H9 (cell line): Measurements from ENCODE around the gene N4BP3. TPM values are rescaled to one million over a fixed set of nuclear protein-coding genes. Genes with fewer than 3 reads are reported as not detected.

Experiments used
- DNase-seq: peaks from one replicate; pipeline ENCODE4 v3.0.0-alpha.2; 2017
- H2AFZ ChIP-seq: one replicate; pipeline ENCODE4 v1.6.1; 2013; ENCODE audit warnings: mild to moderate bottlenecking, low read length, control low read depth, moderate library complexity
- H2AK5ac ChIP-seq: 2 replicates; pipeline ENCODE4 v1.6.1; 2013; ENCODE audit warnings: low read length, control low read depth, mixed read lengths; ENCODE audit not compliant: insufficient read length
- H2BK120ac ChIP-seq: one replicate; pipeline ENCODE4 v1.6.1; 2013; ENCODE audit warnings: low read depth, mild to moderate bottlenecking, low read length, control low read depth, inconsistent platforms; ENCODE audit not compliant: poor library complexity, severe bottlenecking
- H2BK12ac ChIP-seq: 2 replicates; pipeline ENCODE4 v1.6.1; 2013; ENCODE audit warnings: low read length, control low read depth, mixed read lengths, low read depth; ENCODE audit not compliant: insufficient read length
- H2BK15ac ChIP-seq: 2 replicates; pipeline ENCODE4 v1.6.1; 2013; ENCODE audit warnings: low read depth, low read length, control low read depth
- H2BK20ac ChIP-seq: one replicate; pipeline ENCODE4 v1.6.1; 2013; ENCODE audit warnings: low read depth, mild to moderate bottlenecking, low read length, control low read depth, inconsistent platforms; ENCODE audit not compliant: poor library complexity, severe bottlenecking
- H2BK5ac ChIP-seq: 2 replicates; pipeline ENCODE4 v1.6.1; 2013; ENCODE audit warnings: low read length, control low read depth, mixed read lengths; ENCODE audit not compliant: insufficient read length
- H3K14ac ChIP-seq: 2 replicates; pipeline ENCODE4 v1.6.1; 2013; ENCODE audit warnings: low read length, control low read depth; ENCODE audit not compliant: insufficient read depth
- H3K18ac ChIP-seq: 2 replicates; pipeline ENCODE4 v1.6.1; 2013; ENCODE audit warnings: low read depth, mild to moderate bottlenecking, mixed read lengths, low read length, control low read depth; ENCODE audit not compliant: insufficient read length
- H3K23ac ChIP-seq: 2 replicates; pipeline ENCODE4 v1.6.1; 2013; ENCODE audit warnings: low read length, control low read depth, mixed read lengths, low read depth; ENCODE audit not compliant: insufficient read length
- H3K23me2 ChIP-seq: 2 replicates; pipeline ENCODE4 v1.6.1; 2013; ENCODE audit warnings: low read depth, mild to moderate bottlenecking, mixed read lengths, low read length, control low read depth; ENCODE audit not compliant: insufficient read length, poor library complexity, severe bottlenecking
- H3K27ac ChIP-seq: 2 replicates; pipeline ENCODE4 v1.5.1; 2013; ENCODE audit warnings: low read length, control low read depth, mixed read lengths, low read depth; ENCODE audit not compliant: insufficient read length
- H3K27me3 ChIP-seq: 2 replicates; pipeline ENCODE4 v1.6.1; 2013; ENCODE audit warnings: low read length, control low read depth, inconsistent platforms; ENCODE audit not compliant: insufficient read depth
- H3K4ac ChIP-seq: 2 replicates; pipeline ENCODE4 v1.6.1; 2013; ENCODE audit warnings: low read depth, mild to moderate bottlenecking, control low read depth, inconsistent platforms, low read length, moderate library complexity
- H3K4me1 ChIP-seq: 2 replicates; pipeline ENCODE4 v1.6.1; 2013; ENCODE audit warnings: low read length, control low read depth, inconsistent platforms; ENCODE audit not compliant: insufficient read depth
- H3K4me2 ChIP-seq: 2 replicates; pipeline ENCODE4 v1.6.1; 2013; ENCODE audit warnings: low read length, control low read depth, mixed read lengths; ENCODE audit not compliant: insufficient read length, insufficient read depth
- H3K56ac ChIP-seq: 2 replicates; pipeline ENCODE4 v1.6.1; 2013; ENCODE audit warnings: low read depth, mild to moderate bottlenecking, mixed read lengths, low read length, control low read depth; ENCODE audit not compliant: insufficient read length
- H3K79me1 ChIP-seq: 2 replicates; pipeline ENCODE4 v1.6.1; 2013; ENCODE audit warnings: low read depth, mild to moderate bottlenecking, moderate library complexity, low read length, control low read depth, inconsistent platforms; ENCODE audit not compliant: insufficient read depth, poor library complexity, severe bottlenecking
- H3K79me2 ChIP-seq: 2 replicates; pipeline ENCODE4 v1.6.1; 2013; ENCODE audit warnings: low read length, control low read depth, inconsistent platforms; ENCODE audit not compliant: insufficient read depth
- H3K9ac ChIP-seq: 2 replicates; pipeline ENCODE4 v1.6.1; 2013; ENCODE audit warnings: low read length, control low read depth, mixed read lengths; ENCODE audit not compliant: insufficient read length; ENCODE audit errors: extremely low read depth
- H3K9me3 ChIP-seq: one replicate; pipeline ENCODE4 v1.6.1; 2013; ENCODE audit warnings: low read depth, low read length, inconsistent platforms; ENCODE audit not compliant: control insufficient read depth
- H3T11ph ChIP-seq: one replicate; pipeline ENCODE4 v1.6.1; 2013; ENCODE audit warnings: mild to moderate bottlenecking, low read length, control low read depth, inconsistent platforms
- H4K20me1 ChIP-seq: one replicate; pipeline ENCODE4 v1.6.1; 2013; ENCODE audit not compliant: control insufficient read depth, insufficient read length, insufficient read depth
- H4K5ac ChIP-seq: 2 replicates; pipeline ENCODE4 v1.6.1; 2013; ENCODE audit warnings: low read depth, mild to moderate bottlenecking, mixed read lengths, low read length, control low read depth; ENCODE audit not compliant: insufficient read length
- H4K8ac ChIP-seq: replicated peaks from 2 replicates; pipeline ENCODE4 v1.6.1; 2013; ENCODE audit warnings: low read length, control low read depth, mixed read lengths, low read depth; ENCODE audit not compliant: insufficient read length
- H4K91ac ChIP-seq: 2 replicates; pipeline ENCODE4 v1.6.1; 2013; ENCODE audit warnings: low read depth, mild to moderate bottlenecking, moderate library complexity, mixed read lengths, low read length, control low read depth; ENCODE audit not compliant: insufficient read length
- H3K27ac Mint-ChIP-seq, 3 experiments: 2 replicates in 2 of 3; 3 replicates in 1 of 3; pipeline ENCODE4 v1.8.0; 2020 to 2021; ENCODE audit warnings: mixed read lengths in 3 of 3, mild to moderate bottlenecking in 1 of 3, moderate library complexity in 1 of 3
- H3K27me3 Mint-ChIP-seq: 2 replicates; pipeline ENCODE4 v1.8.0; 2021; ENCODE audit warnings: low read depth, mild to moderate bottlenecking, moderate library complexity, mixed read lengths
- H3K36me3 Mint-ChIP-seq, 3 experiments: 2 replicates in 2 of 3; 3 replicates in 1 of 3; pipeline ENCODE4 v1.8.0; 2020 to 2021; ENCODE audit warnings: low read depth in 3 of 3, mixed read lengths in 3 of 3; ENCODE audit not compliant: insufficient read depth in 1 of 3
- H3K4me1 Mint-ChIP-seq, 2 experiments: 2 replicates each; pipeline ENCODE4 v1.8.0; 2020; ENCODE audit warnings: mixed read lengths in 2 of 2
- H3K4me3 Mint-ChIP-seq, 2 experiments: 2 replicates in 1 of 2; 3 replicates in 1 of 2; pipeline ENCODE4 v1.8.0; 2020 to 2021; ENCODE audit warnings: mild to moderate bottlenecking in 2 of 2, mixed read lengths in 2 of 2, moderate library complexity in 1 of 2
- H3K9me3 Mint-ChIP-seq, 2 experiments: 2 replicates in 1 of 2; 3 replicates in 1 of 2; pipeline ENCODE4 v1.8.0; 2020; ENCODE audit warnings: mild to moderate bottlenecking in 2 of 2, mixed read lengths in 2 of 2, moderate library complexity in 1 of 2
- WGBS: extraction: QIAGEN DNeasy Blood & Tissue Kit; methylation state at CpG from one replicate; pipeline ENCODE4 v1.1.7; 2013; ENCODE audit warnings: missing lambda C conversion rate, low lambda C conversion rate, mixed read lengths; ENCODE audit not compliant: insufficient read length; ENCODE audit errors: extremely low coverage; 5-methylcytosine and 5-hydroxymethylcytosine counted together
- total RNA-seq: library from RNA; stranded (reverse); gene quantifications from 2 replicates; pipeline ENCODE4 v1.2.1, GENCODE V29; 2021
- TF ChIP-seq, protein P1 (sequence below): fragments of 200-600 bp; sonication (generic); conservative IDR thresholded peaks from 3 replicates; pipeline ENCODE4 v1.8.0; 2021; ENCODE audit warnings: antibody characterized with exemption, mild to moderate bottlenecking

The N4BP3 gene
- total RNA-seq, 1 experiment from 2014 or later, result 32.1 TPM

- H3K9me3 ChIP-seq, result no peaks in the 10 kb centered on the region
- H4K20me1 ChIP-seq, result peaks cover under 1% of the 10 kb centered on the region
- no peak overlapping the region for H2BK5ac ChIP-seq
- H2AFZ ChIP-seq, result no peak overlapping the region
- TF ChIP-seq, protein P1, sequence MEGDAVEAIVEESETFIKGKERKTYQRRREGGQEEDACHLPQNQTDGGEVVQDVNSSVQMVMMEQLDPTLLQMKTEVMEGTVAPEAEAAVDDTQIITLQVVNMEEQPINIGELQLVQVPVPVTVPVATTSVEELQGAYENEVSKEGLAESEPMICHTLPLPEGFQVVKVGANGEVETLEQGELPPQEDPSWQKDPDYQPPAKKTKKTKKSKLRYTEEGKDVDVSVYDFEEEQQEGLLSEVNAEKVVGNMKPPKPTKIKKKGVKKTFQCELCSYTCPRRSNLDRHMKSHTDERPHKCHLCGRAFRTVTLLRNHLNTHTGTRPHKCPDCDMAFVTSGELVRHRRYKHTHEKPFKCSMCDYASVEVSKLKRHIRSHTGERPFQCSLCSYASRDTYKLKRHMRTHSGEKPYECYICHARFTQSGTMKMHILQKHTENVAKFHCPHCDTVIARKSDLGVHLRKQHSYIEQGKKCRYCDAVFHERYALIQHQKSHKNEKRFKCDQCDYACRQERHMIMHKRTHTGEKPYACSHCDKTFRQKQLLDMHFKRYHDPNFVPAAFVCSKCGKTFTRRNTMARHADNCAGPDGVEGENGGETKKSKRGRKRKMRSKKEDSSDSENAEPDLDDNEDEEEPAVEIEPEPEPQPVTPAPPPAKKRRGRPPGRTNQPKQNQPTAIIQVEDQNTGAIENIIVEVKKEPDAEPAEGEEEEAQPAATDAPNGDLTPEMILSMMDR, result no peak
- DNase-seq, result no peak
- H3K56ac ChIP-seq, result no peak overlapping the region
- no peak overlapping the region for H3K18ac ChIP-seq
- no peak overlapping the region for H3T11ph ChIP-seq
- H3K4me1 ChIP-seq, result peaks cover 10% of the 10 kb centered on the region; the same call in 1 of the 2 replicates
- H3K4ac ChIP-seq, result no peak overlapping the region
- no peak overlapping the region for H4K8ac ChIP-seq
- Mint-ChIP-seq H3K4me3 (no peak overlapping the region), H3K4me1 (peaks cover 21 to 23% of the 10 kb centered on the region in 2 experiments), H3K27ac (no peak overlapping the region), H3K27me3 (no peaks in the 10 kb centered on the region), H3K36me3 (peaks cover 0 to 9% (median 5%) of the 10 kb centered on the region in 3 experiments; a peak in 4 of 7 replicates), H3K9me3 (peaks cover 5 to 6% of the 10 kb centered on the region in 2 experiments)
- H3K23me2 ChIP-seq, result no peaks in the 10 kb centered on the region
- no peak overlapping the region for H4K91ac ChIP-seq
- H2AK5ac ChIP-seq, result no peak overlapping the region
- no peak overlapping the region for H3K23ac ChIP-seq
- H3K79me2 ChIP-seq, result no peaks in the 10 kb centered on the region
- no peak overlapping the region for H3K14ac ChIP-seq
- no peak overlapping the region for H2BK12ac ChIP-seq
- no peak overlapping the region for H3K4me2 ChIP-seq
- H2BK20ac ChIP-seq, result no peak overlapping the region
- no peaks in the 10 kb centered on the region for H3K79me1 ChIP-seq
- H4K5ac ChIP-seq, result no peak overlapping the region
- H3K27ac ChIP-seq, result no peak overlapping the region
- H2BK120ac ChIP-seq, result no peak overlapping the region
- no peaks in the 10 kb centered on the region for H3K27me3 ChIP-seq
- 100% methylated on average over 1 of the region's 3 CpGs for WGBS
- H2BK15ac ChIP-seq, result no peak overlapping the region
- no peak overlapping the region for H3K9ac ChIP-seq
Observed at GRCh38 chr5:178174456-178174855, 61.1 kb downstream of the N4BP3 start.

Other genes starting within 250 kb of the N4BP3 start
- not detected in 2 replicates for gene PROP1, start 117.3 kb upstream of the N4BP3 start, total RNA-seq
- gene RMND5B, start 17.5 kb downstream of the N4BP3 start, total RNA-seq, result 81.3 and 86.4 TPM in 2 replicates
- gene NHP2, start 40.4 kb downstream of the N4BP3 start, total RNA-seq, result 232 and 240 TPM in 2 replicates
- not detected in 2 replicates for gene GMCL2, start 73.8 kb downstream of the N4BP3 start, total RNA-seq
- 547 and 557 TPM in 2 replicates for gene HNRNPAB, start 91.0 kb downstream of the N4BP3 start, total RNA-seq
- 40.9 and 48.8 TPM in 2 replicates for gene PHYKPL, start 119.3 kb downstream of the N4BP3 start, total RNA-seq